GM21529 (cell line): Measurements from ENCODE around the gene STRAP.
"Not testable (repeated sequence)": the region's sequence is repeated elsewhere in the genome, so short reads cannot be mapped to it uniquely, and the experiment has no call there.

ENCODE experiments used
- ATAC-seq: cut with Tn5 transposase; IDR thresholded peaks from one replicate; pipeline ENCODE4 v1.9.1; 2021; ENCODE audit not compliant: unreplicated experiment

STRAP gene

GRCh38 chr12:15863984-15864383, 18.2 kb upstream of the STRAP start:
- peak; percentile 95 for ATAC-seq

- no peak for ATAC-seq
Observed at GRCh38 chr12:15868186-15868585, 14.0 kb upstream of the STRAP start.

DNA sequence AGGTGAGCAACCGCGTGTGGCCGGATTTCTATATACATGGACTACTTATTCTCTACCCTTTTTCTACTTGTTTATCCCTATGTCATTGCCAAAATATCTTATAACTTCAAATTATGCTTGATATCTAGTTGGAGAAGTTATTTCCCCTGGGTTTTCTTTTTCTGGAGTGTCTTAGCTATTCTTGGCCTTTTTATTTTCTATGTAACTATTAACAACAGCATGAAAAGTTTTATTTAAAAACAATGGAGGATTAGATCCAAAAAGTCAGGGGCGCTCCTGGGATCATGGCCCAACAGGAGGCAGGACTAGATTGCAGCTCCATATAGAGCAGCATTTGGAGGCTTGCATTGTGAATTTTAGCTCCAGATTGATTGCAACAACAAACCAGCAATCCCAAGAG, 8.6 kb upstream of the STRAP start:
- ATAC-seq, result no peak

DNA sequence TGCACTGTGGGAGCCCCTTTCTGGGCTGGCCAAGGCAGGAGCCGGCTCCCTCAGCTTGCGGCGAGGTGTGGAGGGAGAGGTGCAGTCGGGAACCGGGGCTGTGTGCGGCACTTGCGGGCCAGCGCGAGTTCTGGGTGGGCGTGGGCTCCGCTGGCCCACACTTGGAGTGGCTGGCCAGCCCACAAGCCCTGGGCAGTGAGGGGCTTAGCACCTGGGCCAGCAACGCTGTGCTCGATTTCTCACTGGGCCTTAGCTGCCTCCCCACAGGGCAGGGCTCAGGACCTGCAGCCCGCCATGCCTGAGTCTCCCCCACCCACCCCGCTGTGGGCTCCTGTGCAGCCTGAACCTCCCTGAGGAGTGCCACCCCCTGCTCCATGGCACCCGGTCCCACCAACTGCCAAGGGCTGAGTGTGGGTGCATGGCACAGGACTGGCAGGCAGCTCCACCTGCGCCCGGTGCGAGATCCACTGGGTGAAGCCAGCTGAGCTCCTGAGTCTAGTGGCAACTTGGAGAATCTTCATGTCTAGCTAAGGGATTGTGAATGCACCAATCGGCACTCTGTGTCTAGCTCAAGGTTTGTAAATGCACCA, 7.5 kb upstream of the STRAP start:
- not testable (repeated sequence) for ATAC-seq

DNA sequence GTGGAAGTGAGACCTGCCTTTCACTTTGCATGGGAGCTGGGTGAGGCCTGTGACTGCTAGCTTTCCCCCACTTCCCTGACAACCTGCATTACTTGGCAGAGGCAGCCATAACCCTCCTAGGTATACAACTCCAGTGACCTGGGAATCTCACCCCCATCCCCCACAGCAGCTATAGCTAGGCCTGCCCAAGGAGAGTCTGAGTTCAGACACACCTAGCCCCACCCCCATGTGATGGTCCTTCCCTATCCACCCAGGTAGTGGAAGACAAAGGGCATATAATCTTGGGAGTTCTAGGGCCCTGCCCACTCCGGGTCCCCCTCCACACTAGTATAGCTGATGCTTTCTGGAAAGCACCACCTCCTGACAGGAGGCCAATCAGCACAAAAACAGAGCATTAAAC, 6.3 kb upstream of the STRAP start:
- ATAC-seq, result no peak

DNA sequence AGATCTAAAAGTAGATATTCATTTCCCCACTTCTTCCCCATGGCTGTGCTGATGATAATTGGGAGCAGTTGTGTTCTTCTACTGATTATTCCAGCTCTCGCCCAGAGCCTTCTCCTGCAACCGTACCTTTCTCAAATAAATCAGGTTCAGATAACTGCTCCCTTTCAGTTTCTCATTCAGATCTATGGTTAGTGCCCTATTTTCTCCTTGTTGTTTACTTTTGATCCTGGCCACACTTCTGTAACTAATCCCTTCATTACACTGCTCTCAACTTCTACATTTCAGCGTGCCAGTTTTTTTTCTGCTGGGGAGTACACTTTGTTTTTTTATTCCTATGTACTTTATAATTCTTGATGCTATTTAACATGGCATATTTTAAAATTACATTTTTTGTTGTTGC, 2.8 kb upstream of the STRAP start:
- no peak for ATAC-seq

DNA sequence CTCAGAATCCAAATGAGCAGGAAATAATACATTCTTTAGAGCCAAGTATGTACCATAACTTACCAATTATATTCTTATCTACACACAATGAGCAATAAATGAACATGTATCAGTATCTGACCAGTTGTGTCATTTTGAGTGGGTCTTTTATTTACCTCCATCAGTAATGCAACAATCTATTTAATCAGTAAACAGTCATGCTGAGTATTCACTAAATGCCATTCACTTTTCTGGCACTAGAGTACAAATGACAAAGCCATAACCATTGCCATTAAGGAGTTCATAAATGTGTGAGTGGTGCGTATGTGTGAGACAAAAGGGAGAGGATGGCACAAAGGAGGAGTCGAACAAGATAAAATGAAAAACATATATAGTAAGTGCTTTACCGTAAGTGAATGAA, 1.5 kb upstream of the STRAP start:
- ATAC-seq, result no peak

DNA sequence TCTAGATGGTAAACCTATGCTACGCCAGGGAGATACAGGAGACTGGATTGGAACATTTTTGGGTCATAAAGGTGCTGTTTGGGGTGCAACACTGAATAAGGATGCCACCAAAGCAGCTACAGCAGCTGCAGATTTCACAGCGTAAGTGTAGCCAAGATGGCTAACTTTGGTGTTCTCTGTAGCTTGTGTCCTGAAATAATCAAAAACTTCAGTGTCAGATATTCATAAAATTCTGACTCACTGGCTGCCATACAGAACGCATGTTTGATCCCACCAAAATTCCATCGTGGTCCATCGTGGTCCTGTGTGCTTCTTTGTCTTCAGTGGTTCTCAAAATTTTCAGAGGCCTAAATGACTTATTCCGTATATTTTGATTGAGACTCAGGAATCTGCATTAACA, 1.3 kb downstream of the STRAP start:
- no peak for ATAC-seq

GRCh38 chr12:15886372-15887042, 4.3 kb downstream of the STRAP start:
- ATAC-seq, result no peak

DNA sequence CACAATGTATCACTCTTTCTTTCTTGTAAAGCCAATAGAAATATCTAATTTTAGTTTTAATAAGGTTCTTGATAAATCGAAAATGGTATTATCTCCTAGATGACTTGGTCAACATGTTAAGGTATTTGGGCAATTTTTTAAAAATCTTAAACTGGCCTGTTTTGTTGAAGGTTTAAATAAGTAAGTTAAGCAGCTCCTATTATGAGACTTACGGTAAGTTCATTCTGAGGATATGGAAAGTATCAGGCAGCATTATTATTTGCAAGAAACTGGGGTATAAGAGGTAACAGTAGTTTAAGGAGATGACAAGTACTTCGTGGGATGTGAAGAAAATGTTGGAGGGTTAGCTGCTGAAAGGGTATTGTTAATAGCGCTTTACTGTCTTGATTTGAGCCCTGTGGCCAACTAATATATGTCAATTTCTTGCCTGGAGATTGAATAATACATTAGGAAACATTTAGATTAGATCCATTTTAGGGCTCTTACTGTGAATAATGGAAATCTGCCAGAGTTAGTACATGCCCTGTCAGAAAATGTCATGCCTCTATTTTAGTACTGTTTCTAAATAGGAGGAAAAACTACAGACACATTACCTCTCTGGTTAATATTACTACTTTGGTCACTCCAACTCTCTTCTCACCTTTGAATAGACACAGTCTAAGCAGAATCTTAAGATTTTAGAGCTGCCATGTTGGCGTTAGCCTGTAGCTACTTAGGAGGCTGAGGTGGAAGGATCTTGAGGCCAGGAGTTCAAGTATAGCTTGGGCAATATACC, 5.0 kb downstream of the STRAP start:
- no peak for ATAC-seq

- ATAC-seq, result no peak
Observed at GRCh38 chr12:15892645-15893259, 10.6 kb downstream of the STRAP start.

GRCh38 chr12:15893260-15893659, 11.1 kb downstream of the STRAP start:
- ATAC-seq, result no peak

DNA sequence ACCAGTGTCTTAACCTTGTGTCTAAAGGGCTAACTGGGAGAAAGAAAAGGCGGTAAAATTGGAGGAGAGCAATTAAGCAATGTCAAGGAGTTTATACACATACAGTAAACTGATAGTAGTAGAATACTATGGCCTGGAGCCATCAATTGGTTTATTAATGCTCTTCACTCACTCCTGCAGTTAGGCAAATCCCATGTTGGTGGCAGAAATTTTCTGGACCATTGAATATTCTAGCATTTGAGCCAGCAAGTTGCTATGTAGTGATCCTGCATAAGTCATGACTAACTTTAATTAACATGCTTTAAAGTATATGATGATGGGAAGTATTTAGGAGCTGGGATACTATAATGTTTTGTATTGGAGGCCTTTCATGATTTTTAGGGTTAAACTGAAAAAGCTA, 14.7 kb downstream of the STRAP start:
- ATAC-seq, result no peak

- ATAC-seq, result no peak
Observed at GRCh38 chr12:15897433-15897832, 15.2 kb downstream of the STRAP start.

- ATAC-seq, result peak; percentile 72
Observed at GRCh38 chr12:15899282-15899870, 17.2 kb downstream of the STRAP start.

DNA sequence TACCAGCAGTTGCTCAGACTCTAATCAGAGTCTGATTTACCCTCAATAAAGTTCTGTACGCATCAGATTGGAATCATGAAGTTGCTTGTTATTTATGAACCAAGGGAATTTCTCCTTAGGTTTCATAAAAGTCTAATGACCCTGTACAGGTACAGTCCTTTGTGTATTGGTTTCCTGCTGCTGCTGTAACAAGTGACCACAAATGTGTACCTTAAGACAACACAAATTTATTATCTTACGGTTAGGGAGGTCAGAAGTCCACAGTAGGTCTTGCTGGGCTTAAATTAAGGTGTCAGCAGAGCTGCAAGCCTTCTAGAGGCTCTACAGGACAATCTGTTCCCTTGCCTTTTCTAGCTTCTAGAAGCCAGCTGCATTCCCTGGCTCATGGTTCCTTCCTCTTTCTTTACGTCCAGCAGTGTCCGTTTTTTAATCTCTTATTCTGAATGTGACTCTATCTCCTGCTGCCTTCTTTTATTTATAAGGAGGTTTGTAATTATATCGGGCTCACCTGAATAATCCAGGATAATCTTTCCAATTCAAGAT, 22.3 kb downstream of the STRAP start:
- ATAC-seq, result no peak

DNA sequence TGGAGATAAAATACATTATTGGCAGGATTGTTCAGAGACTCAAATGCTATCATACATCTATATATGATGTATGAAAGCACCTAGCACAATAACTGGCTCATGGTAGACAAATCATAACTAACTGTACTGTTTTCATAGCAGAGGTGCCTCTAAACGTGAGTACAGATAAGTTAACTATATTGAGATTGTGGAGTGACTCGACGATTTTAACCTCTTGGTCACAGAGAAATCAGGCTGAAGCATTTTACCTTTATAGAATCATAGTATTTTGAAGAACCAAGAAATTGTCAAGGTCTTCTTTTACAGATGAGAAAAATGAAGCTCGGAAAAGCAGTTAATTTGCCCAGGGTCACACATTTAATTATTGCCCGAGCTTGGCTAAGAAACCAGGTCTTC, 28.3 kb downstream of the STRAP start:
- no peak for ATAC-seq

DNA sequence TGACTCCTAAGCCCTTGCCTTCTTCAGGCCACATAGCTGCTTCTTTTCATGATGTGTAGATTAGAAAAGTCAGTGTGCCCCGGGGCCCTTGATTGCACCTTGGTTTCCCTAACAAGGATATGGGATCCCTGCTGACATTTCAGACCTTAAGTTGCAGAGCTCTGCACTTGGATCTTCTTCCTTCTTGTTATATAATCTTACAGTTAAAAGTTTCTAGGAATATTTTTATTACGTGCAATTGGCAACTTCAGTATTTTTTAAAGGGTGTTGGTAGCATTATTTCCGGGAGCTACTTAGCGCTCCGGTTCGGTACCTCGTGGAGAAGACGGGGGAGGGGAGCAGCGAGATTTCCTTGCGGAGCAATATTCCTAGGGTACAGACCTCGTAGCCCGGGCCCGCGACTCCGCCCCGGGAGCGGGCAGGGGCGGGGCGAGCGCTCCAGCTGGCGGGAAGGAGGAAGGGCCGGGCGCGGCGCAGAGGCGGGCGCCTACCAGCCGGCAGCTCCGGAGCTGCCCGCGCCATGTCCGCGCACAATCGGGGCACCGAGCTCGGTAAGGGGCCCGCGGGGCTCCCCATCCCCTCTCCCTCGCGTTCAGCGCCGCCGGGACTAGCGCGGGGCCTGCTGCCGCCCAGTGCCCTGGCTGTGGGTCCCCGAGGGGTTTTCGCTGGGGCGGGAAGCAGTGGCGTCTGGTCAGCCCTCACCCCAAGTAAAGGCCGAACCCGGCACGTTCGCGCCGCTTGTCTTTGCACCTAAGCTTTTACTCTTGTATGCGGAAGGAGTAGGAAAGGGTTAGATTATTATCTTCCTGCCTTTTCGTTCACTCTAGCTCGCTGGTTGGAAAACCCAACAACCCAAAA, 28.9 kb downstream of the STRAP start, which contains the start of gene DERA:
TSS of gene DERA (plus strand) at position 469 of the 858 bp plus-strand sequence. CDS start at position 521, 52 bp downstream.
- ATAC-seq, result peak; percentile 94

GRCh38 chr12:15911931-15912330, 29.7 kb downstream of the STRAP start:
- not testable (repeated sequence) for ATAC-seq

DNA sequence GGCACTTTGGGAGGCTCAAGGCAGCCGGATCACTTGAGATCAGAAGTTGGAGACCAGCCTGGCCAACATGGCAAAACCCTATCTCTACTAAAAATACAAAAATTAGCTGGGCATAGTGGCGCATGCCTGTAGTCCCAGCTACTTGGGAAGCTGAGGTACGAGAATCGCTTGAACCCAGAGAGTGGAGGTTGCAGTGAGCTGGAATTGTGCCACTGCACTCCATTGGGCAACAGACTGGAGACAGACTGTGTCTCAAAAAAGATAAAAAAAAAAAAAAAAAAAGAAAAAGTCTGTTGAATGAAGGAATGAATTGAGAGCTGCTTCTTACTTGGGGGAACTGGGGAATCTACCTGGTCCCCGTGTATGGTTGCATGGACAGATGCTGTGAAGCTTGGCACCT, 31.9 kb downstream of the STRAP start:
- ATAC-seq, result not testable (repeated sequence)
